ENCODE data around the gene TNNT2.

Gene TNNT2

DNA sequence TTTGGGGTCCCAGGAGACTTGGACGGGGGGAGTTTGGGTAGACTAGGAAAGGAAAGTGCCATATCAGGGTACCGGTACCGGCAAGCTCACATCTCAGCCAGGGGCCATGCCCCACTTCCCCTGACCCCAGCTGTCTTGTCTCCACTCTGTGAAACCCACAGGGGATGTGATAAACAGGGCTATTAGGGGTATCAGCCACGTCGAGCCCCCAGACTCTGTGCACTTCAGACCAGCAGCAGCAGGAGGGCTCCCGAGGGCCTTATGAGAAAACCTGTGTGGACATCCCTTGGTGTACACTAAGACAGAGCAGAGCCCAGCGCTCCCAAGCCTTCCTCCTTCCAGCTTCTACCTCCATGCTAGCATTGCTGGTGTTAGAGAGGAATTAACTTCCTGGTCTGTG, 46.3 kb downstream of the TNNT2 start:
- no peak for DNase-seq

DNA sequence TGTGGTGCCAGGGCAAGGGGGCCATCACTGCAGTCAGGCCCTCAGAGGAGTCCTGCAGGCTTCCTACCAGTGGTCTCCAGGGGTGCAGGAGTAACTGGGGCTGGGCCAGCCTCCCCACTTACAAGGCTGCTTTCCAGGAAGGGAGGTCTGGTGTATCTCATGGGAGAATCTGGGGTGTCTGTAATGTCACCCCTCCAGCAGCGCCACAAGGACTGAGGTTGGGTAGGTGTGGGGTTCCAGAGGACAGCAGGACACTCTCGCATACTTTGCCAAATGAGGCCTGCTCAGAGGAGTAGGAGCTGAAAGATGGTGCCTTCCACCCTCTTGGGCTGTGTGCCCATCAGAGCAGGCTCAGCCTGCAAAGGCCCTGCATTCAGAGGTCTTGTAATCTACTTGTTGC, 46.9 kb downstream of the TNNT2 start:
- no peak for DNase-seq

GRCh38 chr1:201329801-201330200, 47.7 kb downstream of the TNNT2 start:
- DNase-seq, result no peak

- no peak for DNase-seq
Measured at GRCh38 chr1:201329286-201329685, 48.2 kb downstream of the TNNT2 start.

DNA sequence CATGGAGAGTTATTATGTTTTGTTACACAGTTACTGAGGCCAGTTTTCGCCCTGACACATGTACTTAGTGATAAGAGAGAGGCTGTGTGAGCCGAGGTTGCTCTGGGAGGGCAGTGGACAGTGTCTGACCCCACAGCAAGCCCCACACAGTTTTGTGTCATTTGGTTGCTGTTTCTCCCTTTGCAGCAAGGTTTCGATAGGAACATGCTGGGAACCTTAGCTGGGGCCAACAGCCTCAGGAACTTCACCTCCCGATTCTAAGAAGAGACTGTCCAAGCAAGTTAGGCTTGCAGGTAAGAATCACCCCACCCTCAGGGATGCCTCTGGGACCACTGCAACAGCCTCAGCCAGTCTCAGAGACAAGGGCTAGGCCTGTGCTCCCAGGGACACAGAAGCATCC, 48.9 kb downstream of the TNNT2 start:
- no peak for DNase-seq

DNA sequence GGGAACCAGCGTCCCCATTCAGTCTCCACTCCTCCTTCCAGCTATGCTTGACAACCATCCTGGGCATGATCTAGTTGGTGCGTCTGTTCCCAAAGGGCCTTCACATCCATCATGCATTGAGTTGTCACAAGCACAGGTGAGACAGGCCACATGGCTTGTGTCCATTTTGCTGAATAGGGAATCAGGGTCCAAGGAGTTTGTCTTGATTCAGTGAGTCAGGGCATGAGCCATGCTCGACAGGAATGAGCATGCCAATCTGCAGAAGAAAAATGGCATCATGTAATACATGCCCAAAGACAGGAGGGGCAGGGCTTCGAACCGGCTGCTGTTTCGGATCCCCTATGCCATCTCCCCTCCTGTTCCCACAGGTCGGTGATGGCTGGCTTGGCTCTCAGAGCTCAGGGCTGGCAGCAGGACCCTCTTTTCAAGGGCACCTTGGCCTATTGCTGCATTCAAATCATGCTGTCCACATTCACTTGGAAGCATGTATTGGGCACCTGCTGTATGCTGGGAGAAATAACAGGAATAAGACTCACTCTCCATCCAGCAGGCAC, 49.7 kb downstream of the TNNT2 start:
- DNase-seq, result no peak

DNA sequence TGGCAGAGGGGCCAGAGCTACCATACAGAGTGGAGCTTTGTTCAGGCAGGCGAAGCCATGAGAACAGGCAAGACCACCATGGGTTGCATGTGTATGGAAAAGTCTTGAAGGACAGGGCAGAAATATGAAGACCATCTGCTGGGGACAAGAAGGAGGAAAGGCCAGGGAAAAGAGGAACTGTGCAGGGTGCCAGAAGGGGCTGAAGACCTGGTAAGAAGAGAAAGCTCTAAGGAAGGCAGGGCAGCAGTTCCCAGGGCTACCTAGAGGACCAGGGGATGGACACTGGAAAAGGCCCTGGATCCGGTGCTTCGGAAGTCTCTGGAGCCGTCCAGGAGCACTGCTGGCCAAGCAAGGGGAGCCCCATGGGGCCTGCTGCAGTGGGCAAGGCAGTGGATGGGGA, 50.8 kb downstream of the TNNT2 start:
- no peak for DNase-seq

DNA sequence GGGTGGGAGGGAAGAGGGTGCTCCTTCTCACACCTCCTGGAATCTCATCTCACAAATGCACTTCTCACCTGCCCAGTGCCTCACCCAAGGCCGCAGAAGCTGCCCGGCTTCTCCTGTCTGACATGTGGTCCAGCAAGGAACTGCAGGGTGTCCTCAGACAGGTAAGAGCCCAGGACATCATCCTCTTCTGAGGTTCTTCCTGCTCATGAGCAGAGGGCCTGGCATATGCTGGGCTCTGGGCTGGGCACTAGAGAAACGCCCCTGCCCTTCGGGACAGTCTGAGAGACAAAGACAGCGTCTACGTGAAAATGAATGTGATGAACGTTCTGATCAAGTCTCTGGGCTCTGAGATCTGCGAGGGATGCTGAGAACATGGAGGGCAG, 51.8 kb downstream of the TNNT2 start:
- DNase-seq, result no peak

DNA sequence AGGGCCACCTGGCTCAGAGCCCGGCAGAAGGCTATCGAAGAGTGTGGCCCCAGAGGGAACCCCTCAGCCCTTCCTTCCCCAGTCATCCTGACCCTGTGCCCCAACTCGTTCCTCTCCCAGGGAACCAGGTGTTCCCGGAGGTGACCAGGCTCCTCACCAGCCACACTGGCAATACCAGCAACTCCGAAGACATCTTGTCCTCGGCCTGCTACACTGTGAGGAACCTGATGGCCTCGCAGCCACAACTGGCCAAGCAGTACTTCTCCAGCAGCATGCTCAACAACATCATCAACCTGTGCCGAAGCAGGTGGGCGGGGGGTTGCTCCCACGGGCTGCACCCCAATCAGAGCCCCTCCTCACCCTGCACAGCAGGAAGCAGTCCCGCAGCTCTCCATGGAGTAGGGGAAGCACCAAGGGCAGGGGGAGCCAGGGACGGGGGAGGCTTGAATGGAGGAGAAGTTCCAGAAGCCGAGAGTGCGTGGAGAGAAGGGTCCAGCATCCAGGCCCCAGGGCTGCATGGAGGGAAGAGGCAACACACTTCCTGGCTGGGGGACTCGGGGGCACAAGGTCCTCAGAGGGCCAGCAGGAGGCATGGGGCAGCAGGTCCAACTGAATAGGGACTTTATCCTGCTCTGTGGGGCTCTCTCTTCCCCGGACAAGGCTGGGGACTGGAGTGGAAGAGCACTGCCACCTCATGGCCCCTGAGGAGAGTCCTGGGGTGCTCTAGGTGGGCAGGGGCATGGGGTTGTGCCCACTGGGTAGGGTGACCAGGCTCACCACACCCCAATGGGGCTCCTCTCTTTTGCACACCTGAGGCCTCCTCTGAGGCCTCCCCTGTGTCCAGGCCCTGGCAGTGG, 52.4 kb downstream of the TNNT2 start:
- no peak for DNase-seq

DNA sequence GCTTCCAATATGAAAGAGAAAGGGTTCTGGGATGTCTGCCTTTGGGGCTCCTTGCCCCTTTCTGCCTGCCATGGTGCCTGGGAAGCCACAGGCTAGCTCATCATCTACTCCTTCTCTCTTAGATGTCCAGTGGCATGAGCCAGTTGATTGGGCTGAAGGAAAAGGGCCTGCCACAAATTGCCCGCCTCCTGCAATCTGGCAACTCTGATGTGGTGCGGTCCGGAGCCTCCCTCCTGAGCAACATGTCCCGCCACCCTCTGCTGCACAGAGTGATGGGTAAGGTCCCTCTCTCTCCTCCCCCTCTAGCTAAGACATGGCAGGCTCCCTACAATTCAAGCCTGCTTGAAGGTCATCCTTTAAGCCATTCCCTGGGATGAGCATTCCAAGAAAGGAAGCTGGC, 53.2 kb downstream of the TNNT2 start:
- DNase-seq, result no peak

DNA sequence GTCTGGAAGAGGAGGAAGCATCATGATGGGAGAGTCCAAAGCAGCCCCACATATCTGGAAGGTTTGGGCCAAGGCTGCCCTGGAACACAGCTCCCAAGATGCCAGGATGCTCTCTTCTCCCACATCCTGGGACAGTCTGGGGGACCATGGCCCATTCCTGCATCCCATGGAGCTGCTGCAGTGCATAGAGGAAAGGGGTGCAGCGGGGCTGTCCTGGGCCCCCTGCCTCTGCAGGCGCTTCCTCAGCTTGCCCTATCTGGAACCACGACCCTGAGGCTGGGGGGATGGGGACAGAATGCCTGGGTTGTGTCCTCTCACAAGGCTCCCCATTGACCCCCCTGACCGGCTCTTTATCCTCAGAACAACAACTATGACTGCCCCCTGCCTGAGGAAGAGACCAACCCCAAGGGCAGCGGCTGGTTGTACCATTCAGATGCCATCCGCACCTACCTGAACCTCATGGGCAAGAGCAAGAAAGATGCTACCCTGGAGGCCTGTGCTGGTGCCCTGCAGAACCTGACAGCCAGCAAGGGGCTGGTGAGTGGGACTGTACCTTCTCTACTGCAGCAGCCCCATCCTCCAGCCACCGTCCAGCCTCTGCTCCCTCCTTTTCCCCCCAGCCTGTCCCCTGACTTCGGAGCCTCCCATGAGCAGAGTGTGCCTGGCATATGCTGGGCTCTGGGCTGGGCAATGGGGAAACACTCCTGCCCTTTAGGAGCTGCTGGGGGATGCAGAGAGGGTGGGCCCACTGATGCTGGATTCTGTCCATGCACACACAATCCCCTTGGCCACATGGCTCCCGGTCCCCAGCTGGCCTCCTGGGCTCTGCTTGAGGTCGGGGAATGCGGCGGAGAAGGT, 54.6 kb downstream of the TNNT2 start:
- DNase-seq, result no peak

DNA sequence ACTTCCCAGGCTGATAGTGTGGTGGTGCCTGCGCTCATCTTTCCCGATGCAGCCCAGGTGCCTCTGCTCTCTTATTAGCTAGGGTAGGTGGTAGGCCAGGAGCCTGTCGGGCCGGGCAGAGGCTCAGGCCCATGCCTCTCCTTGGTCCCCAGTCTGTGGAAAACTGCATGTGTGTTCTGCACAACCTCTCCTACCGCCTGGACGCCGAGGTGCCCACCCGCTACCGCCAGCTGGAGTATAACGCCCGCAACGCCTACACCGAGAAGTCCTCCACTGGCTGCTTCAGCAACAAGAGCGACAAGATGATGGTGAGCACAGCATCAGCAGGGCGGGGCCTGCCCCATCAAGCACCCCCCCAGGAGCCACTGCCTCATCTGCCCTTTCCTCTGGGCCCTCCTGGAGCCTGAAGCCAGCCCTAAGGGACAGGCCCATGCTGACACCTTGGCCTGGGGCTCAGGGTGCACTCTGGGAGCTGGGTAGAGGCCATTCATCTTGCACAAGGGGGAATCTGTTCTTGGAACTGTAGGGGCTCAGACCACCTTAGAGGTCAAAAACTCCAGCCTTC, 55.6 kb downstream of the TNNT2 start:
- no peak for DNase-seq

- DNase-seq, result no peak
Measured at GRCh38 chr1:201320168-201320788, 57.2 kb downstream of the TNNT2 start.

- no peak for DNase-seq
Measured at GRCh38 chr1:201319631-201320030, 57.8 kb downstream of the TNNT2 start.

DNA sequence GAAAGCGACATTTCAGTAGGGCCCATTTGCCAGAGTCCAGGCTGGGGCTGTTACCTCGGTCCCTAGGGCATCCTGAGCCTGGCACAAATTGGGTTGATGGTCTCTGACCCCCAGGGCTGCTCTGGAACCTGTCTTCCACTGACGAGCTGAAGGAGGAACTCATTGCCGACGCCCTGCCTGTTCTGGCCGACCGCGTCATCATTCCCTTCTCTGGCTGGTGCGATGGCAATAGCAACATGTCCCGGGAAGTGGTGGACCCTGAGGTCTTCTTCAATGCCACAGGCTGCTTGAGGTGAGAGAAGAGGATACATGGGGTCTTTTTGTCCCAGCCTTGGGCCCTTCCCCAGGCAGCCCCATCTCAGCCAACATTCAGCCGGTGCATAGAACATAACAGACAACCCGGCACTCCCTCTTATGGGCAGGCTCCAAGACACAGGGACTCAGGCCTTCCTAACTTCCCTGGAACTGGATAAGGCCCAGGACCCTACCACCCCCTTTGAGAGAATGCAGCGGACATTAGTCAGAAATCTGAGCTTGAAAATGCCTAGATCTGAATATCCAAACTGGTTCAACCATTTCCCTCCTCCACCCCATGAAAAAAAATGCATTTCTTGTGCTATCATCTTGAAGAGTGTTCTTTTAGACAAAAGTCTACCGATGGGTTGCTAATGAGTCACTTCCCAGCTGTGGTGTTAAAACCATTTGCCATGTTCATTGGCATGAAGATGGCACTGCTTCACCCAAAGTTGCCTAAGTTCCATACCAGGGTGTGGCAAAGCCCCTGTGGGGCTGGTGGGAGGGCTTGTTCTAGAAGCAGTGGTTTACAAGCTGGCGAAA, 58.8 kb downstream of the TNNT2 start:
- no peak for DNase-seq

- no peak for DNase-seq
Measured at GRCh38 chr1:201317551-201317950, 59.9 kb downstream of the TNNT2 start.

GRCh38 chr1:201316556-201316955, 60.9 kb downstream of the TNNT2 start:
- DNase-seq, result no peak

DNA sequence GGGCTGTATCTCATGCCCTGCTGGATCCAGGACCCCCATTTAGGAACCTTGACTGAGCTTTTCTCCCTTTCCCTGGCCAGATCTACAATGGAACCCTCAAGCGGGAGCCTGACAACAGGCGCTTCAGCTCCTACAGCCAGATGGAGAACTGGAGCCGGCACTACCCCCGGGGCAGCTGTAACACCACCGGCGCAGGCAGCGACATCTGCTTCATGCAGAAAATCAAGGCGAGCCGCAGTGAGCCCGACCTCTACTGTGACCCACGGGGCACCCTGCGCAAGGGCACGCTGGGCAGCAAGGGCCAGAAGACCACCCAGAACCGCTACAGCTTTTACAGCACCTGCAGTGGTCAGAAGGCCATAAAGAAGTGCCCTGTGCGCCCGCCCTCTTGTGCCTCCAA, 64.4 kb downstream of the TNNT2 start:
- no peak for DNase-seq

- DNase-seq, result no peak
Measured at GRCh38 chr1:201312298-201312697, 65.2 kb downstream of the TNNT2 start.

DNA sequence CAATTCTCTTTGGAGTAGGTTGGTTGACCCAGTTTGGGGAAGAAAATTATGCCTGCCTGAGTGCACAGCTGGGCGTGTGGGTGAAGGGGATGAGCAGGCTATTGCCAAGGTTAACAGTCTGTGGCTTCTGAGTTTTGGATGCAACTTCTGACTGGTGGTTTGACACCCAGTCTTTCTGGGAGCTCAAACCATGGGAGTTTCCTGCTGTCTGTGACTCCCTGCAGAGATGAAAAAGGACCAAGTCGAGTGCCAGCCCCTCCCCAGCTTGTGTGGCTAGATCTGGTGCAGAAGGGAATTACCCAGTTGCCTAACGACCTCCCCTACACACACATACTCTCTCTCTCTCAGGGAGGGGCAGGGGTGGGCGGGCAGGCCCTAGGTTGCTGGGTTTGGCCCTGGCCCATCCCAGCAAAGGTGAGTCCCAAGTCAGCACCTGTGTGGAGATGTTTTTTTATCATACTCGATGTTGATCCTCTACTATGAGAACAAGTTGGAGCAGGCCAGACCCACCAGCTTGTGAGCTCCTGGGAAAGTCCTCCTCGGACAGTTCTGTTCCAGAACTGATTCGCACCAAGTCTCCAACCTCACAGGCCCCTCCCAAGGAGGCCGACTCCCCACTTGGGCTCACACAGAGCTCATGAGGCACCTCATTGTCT, 66.0 kb downstream of the TNNT2 start:
- DNase-seq, result no peak

DNA sequence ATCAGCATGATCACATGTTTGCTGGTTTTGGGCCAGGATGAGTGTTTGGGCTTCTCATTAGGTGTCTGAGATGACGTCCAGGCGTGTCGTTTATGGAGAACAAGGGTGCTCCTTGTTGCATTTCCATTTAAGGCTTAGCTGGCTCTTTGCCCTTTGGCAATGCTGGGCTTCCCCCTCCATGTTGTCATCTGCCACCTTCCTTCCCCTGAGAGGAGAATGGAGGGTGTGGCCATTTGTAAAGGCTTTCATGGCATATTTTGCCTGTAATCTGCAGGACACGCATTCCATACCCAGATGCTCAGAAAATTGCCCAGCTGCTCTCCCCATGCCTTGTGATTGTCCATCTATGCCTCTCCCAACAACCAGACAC, 66.5 kb downstream of the TNNT2 start:
- DNase-seq, result no peak
